PC-9 (cell line): Measurements from ENCODE around the gene MTUS2.

Experiments used
- EZH2 ChIP-seq: fragments of 200-600 bp; sonication (generic); IDR thresholded peaks from 2 replicates; pipeline ENCODE4 v1.8.0; 2017; ENCODE audit warnings: antibody characterized with exemption, low read depth
- TF ChIP-seq, protein P1 (sequence below): fragments of 200-600 bp; sonication (generic); conservative IDR thresholded peaks from 2 replicates; pipeline ENCODE4 v1.6.1; 2017; ENCODE audit warnings: mixed run types, antibody characterized with exemption, mild to moderate bottlenecking, moderate library complexity

DNA sequence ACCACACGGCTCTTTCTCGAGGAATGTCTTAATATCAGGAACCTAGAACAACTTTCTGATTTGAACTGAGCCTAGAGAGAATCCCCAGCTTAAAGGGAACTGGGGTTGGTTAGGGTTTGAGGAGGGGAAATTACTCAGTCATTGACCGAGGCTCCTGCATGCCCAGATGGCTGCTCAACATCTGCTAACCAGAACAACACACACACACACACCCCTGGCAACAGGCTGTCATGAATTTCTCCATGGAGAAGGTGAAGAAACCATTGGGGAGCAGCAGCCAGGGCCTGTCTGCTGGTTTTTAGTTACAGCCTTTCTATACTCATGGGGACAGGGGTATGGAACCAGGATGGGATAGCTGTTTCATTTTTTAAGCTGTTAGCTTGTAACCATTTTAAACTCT, 5.2 kb downstream of the MTUS2 start:
- TF ChIP-seq, protein P1, sequence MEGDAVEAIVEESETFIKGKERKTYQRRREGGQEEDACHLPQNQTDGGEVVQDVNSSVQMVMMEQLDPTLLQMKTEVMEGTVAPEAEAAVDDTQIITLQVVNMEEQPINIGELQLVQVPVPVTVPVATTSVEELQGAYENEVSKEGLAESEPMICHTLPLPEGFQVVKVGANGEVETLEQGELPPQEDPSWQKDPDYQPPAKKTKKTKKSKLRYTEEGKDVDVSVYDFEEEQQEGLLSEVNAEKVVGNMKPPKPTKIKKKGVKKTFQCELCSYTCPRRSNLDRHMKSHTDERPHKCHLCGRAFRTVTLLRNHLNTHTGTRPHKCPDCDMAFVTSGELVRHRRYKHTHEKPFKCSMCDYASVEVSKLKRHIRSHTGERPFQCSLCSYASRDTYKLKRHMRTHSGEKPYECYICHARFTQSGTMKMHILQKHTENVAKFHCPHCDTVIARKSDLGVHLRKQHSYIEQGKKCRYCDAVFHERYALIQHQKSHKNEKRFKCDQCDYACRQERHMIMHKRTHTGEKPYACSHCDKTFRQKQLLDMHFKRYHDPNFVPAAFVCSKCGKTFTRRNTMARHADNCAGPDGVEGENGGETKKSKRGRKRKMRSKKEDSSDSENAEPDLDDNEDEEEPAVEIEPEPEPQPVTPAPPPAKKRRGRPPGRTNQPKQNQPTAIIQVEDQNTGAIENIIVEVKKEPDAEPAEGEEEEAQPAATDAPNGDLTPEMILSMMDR, result no peak
- TF ChIP-seq EZH2, result no peak
